Measurements from ENCODE around the gene SFXN5. TPM values are rescaled to one million over a fixed set of nuclear protein-coding genes. Genes with fewer than 3 reads are reported as not detected.

SFXN5 gene
- total RNA-seq, 1 donor from 2014 or later = 7.6 TPM

DNA sequence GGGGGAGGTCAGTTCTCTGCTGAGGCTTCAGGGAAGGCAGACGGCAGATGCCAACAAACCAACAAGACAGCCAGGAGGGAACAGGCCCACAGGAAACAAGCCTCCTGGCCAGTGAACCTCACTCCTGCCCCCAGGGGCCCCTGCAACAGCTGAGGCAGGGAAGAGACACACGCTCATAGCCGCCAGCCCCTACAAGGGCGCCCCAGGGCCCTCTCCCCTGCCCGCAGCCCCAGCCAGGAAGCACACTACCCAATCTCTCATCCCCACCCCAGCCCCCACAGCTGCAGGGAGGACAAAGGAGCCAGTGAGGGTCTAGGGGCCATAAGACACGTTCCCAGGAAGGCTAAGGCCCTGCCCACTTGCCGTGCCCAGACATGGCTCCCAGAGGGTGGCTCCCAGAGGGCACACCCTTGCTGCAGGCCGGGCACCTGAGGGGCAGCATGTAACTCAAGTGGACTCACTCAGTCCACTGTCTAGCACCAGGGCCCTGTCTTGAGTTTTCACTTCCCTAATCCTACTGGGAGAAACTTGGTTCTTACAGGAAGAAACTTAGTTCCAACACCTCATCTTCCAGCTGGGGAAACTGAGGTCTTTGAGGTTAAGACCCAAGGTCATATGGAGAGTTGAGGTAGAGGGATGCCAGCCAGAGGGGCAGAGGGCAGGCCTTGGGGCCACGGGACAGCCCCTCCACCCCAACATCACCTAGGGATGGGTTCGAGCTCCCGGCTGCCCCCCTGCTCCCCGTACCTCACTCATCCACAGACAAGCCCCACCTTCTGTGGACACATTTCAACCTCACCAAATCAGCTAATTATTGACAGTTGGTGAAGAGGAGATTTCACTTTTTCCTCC is 116.9 kb downstream of the SFXN5 start:
- H3K4me3 ChIP-seq (ENCODE audit: low read depth, low read length) = no peak overlapping the region
- no peaks in the 10 kb centered on the region for H3K36me3 ChIP-seq (ENCODE audit: control insufficient read depth, insufficient read depth, low read length)
- TF ChIP-seq, protein P1, sequence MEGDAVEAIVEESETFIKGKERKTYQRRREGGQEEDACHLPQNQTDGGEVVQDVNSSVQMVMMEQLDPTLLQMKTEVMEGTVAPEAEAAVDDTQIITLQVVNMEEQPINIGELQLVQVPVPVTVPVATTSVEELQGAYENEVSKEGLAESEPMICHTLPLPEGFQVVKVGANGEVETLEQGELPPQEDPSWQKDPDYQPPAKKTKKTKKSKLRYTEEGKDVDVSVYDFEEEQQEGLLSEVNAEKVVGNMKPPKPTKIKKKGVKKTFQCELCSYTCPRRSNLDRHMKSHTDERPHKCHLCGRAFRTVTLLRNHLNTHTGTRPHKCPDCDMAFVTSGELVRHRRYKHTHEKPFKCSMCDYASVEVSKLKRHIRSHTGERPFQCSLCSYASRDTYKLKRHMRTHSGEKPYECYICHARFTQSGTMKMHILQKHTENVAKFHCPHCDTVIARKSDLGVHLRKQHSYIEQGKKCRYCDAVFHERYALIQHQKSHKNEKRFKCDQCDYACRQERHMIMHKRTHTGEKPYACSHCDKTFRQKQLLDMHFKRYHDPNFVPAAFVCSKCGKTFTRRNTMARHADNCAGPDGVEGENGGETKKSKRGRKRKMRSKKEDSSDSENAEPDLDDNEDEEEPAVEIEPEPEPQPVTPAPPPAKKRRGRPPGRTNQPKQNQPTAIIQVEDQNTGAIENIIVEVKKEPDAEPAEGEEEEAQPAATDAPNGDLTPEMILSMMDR (IDR thresholded peaks at IDR 0.05; ENCODE audit: insufficient read depth, low read length, poor library complexity, severe bottlenecking) = no peak
- DNase-seq (ENCODE audit: low read depth) = no peak
- no peaks in the 10 kb centered on the region for H3K27me3 ChIP-seq (ENCODE audit: control insufficient read depth, insufficient read depth, low read length)

DNA sequence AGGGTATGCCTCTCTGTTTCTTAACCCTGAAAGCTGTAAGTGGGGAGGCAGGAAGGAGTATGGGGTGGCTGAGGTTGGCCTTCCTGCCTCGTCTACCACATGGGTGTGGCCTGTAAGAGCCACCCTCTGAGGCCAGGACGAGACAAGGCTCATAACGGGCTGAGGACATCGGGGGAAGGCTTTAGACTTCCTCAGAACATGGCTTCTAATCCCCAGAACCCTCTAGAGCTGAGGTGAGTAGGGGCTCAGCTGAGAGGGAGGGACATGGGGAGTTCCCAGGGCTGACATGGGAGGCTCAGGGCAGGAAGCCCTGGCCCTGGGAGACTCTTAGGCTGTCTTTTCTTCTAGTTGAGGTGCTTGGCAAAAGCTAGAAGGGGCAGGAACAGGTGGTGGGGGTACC is 117.5 kb downstream of the SFXN5 start:
- no peak for DNase-seq (ENCODE audit: low read depth)
- no peaks in the 10 kb centered on the region for H3K27me3 ChIP-seq (ENCODE audit: control insufficient read depth, insufficient read depth, low read length)
- H3K4me3 ChIP-seq (ENCODE audit: low read depth, low read length) = no peak overlapping the region
- H3K36me3 ChIP-seq (ENCODE audit: control insufficient read depth, insufficient read depth, low read length) = no peaks in the 10 kb centered on the region
- TF ChIP-seq, protein P1 (IDR thresholded peaks at IDR 0.05; ENCODE audit: insufficient read depth, low read length, poor library complexity, severe bottlenecking) = no peak

DNA sequence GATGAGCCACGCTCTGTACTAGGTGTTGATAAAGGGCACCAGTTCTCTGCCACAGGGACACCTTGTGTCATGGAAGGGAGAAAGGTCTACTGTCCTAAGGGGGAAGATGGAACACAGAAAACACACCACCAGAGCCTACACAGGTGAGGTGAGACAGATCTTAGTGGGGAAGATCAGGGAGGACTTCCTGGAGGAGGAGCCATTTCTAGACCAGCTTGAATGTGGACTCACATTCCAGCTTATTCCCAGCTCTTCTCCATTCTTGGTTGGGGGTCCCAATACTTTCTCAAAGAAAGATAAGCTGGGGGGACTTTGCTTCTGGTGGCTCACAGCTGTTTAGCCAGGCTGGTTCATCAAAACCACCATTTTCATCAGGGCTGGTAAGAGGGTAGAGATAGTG is 118.0 kb downstream of the SFXN5 start:
- TF ChIP-seq, protein P1 (IDR thresholded peaks at IDR 0.05; ENCODE audit: insufficient read depth, low read length, poor library complexity, severe bottlenecking) = no peak
- Histone ChIP-seq H3K36me3 (ENCODE audit: control insufficient read depth, insufficient read depth, low read length) (no peaks in the 10 kb centered on the region), H3K4me3 (ENCODE audit: low read depth, low read length) (no peak overlapping the region), H3K27me3 (ENCODE audit: control insufficient read depth, insufficient read depth, low read length) (no peaks in the 10 kb centered on the region)
- DNase-seq (ENCODE audit: low read depth) = no peak

DNA sequence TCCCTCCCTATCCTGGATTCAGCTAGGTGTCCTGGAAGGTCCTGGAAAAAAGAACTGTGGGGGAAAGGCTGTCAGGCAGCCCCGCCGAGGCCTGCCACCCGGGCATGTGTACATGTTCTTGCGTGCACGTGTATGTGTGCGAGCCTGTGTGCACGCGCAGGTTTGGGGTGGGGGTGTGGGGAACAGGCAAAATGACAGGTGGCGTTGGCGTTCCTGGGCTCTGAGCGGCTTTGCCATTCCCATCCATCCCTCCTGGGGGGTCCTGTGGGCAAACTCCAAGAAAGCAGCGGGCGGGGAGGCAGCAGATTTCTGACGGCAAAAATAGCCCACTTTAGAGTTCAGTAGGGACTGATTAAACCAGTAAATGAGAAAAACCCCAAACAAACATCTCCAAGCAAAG is 118.6 kb downstream of the SFXN5 start:
- no peaks in the 10 kb centered on the region for H3K27me3 ChIP-seq (ENCODE audit: control insufficient read depth, insufficient read depth, low read length)
- no peaks in the 10 kb centered on the region for H3K36me3 ChIP-seq (ENCODE audit: control insufficient read depth, insufficient read depth, low read length)
- TF ChIP-seq, protein P1 (IDR thresholded peaks at IDR 0.05; ENCODE audit: insufficient read depth, low read length, poor library complexity, severe bottlenecking) = no peak
- DNase-seq (ENCODE audit: low read depth) = no peak
- H3K4me3 ChIP-seq (ENCODE audit: low read depth, low read length) = no peak overlapping the region

DNA sequence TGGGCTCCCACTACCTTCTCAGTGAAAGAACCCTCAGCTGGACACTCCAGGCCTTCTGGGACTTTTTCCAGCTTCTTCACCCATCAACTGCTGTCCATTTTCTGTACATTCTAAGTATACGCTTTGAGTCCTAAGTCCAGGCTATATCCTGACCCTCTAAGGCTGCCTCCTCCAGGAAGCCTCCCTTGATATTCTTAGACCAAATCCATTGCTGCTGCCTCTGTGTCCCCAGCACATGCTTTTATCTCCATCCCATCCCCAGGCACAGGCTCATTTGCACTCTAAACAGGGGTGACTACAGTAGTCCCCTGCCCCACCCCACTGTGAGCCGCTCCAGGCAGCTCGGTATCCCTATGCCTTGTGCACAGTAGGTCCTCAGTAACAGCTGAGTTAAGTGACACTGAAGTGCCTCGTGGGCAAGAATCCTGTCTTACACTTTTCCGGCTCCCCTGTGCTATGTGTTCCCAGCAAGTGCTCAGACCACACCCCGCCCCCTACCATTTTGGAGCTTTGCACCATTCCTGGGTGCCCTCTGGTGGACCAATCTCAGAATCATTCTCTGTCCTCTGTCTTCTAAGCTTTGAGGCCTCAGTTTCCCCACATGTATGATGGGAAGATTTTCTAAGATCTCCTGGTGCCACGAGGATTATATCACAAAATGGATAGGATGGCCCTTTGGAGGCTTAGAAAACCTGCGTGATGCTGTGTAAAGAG is 119.2 kb downstream of the SFXN5 start:
- TF ChIP-seq, protein P1 (IDR thresholded peaks at IDR 0.05; ENCODE audit: insufficient read depth, low read length, poor library complexity, severe bottlenecking) = no peak
- DNase-seq (ENCODE audit: low read depth) = no peak
- H3K36me3 ChIP-seq (ENCODE audit: control insufficient read depth, insufficient read depth, low read length) = no peaks in the 10 kb centered on the region
- H3K4me3 ChIP-seq (ENCODE audit: low read depth, low read length) = no peak overlapping the region
- no peaks in the 10 kb centered on the region for H3K27me3 ChIP-seq (ENCODE audit: control insufficient read depth, insufficient read depth, low read length)
